ENCODE data around the gene CLIC3. TPM values are rescaled to one million over a fixed set of nuclear protein-coding genes. Genes with fewer than 3 reads are reported as not detected.

CLIC3 gene
- polyA plus RNA-seq, 2 donors = 351 to 474 TPM

GRCh38 chr9:136984464-136985026, 11.8 kb downstream of the CLIC3 start:
- no peak overlapping the region for H3K27ac ChIP-seq (ENCODE audit: low read depth in 2 of 2, low read length in 1 of 2)
- 50 to 55% methylated on average over 27 to 29 of the region's 29 CpGs for WGBS, 2 donors
- H3K36me3 ChIP-seq (ENCODE audit: control insufficient read depth in 2 of 2, insufficient read depth in 2 of 2, low read length in 1 of 2) = no peaks in the 10 kb centered on the region
- no peaks in the 10 kb centered on the region for H3K9me3 ChIP-seq (ENCODE audit: control insufficient read depth in 2 of 2, insufficient read depth in 1 of 2, low read depth in 1 of 2, low read length in 1 of 2)
- no peak overlapping the region for H3K4me3 ChIP-seq (ENCODE audit: low read depth in 1 of 2, low read length in 2 of 2)
- H3K4me1 ChIP-seq (ENCODE audit: control insufficient read depth in 2 of 2, insufficient read depth in 2 of 2, low read length in 1 of 2) = peaks cover 0 to 2% of the 10 kb centered on the region in 2 donors
- no peaks in the 10 kb centered on the region for H3K27me3 ChIP-seq (ENCODE audit: control insufficient read depth in 1 of 2, insufficient read depth in 2 of 2, low read length in 2 of 2)

- WGBS, 2 donors = 78 to 82% methylated on average over 11 of the region's 11 CpGs
- H3K27ac ChIP-seq (ENCODE audit: low read depth in 2 of 2, low read length in 1 of 2) = no peak overlapping the region
- no peaks in the 10 kb centered on the region for H3K27me3 ChIP-seq (ENCODE audit: control insufficient read depth in 1 of 2, insufficient read depth in 2 of 2, low read length in 2 of 2)
Measured at GRCh38 chr9:136983656-136984314, 12.6 kb downstream of the CLIC3 start.

GRCh38 chr9:136983167-136983566, 13.2 kb downstream of the CLIC3 start:
- Histone ChIP-seq H3K27ac (ENCODE audit: low read depth in 2 of 2, low read length in 1 of 2) (no peak overlapping the region), H3K9me3 (ENCODE audit: control insufficient read depth in 2 of 2, insufficient read depth in 1 of 2, low read depth in 1 of 2, low read length in 1 of 2) (no peaks in the 10 kb centered on the region), H3K4me1 (ENCODE audit: control insufficient read depth in 2 of 2, insufficient read depth in 2 of 2, low read length in 1 of 2) (peaks cover 0 to 2% of the 10 kb centered on the region in 2 donors), H3K36me3 (ENCODE audit: control insufficient read depth in 2 of 2, insufficient read depth in 2 of 2, low read length in 1 of 2) (no peaks in the 10 kb centered on the region), H3K4me3 (ENCODE audit: low read depth in 1 of 2, low read length in 2 of 2) (no peak overlapping the region), H3K27me3 (ENCODE audit: control insufficient read depth in 1 of 2, insufficient read depth in 2 of 2, low read length in 2 of 2) (no peaks in the 10 kb centered on the region)
- 83 to 85% methylated on average over 9 of the region's 9 CpGs for WGBS, 2 donors

More at GRCh38 chr9:136983656-136984314, 12.6 kb downstream of the CLIC3 start:
- Histone ChIP-seq H3K36me3 (ENCODE audit: control insufficient read depth in 2 of 2, insufficient read depth in 2 of 2, low read length in 1 of 2) (no peaks in the 10 kb centered on the region), H3K9me3 (ENCODE audit: control insufficient read depth in 2 of 2, insufficient read depth in 1 of 2, low read depth in 1 of 2, low read length in 1 of 2) (no peaks in the 10 kb centered on the region), H3K4me3 (ENCODE audit: low read depth in 1 of 2, low read length in 2 of 2) (no peak overlapping the region), H3K4me1 (ENCODE audit: control insufficient read depth in 2 of 2, insufficient read depth in 2 of 2, low read length in 1 of 2) (peaks cover 0 to 2% of the 10 kb centered on the region in 2 donors)

GRCh38 chr9:136982232-136983051, 13.9 kb downstream of the CLIC3 start, which contains the start of gene LCNL1:
LCNL1 (plus strand) TSS chr9:136982993; CDS start chr9:136983587, 594 bp downstream.
- no peaks in the 10 kb centered on the region for H3K9me3 ChIP-seq (ENCODE audit: control insufficient read depth in 2 of 2, insufficient read depth in 1 of 2, low read depth in 1 of 2, low read length in 1 of 2)
- H3K4me3 ChIP-seq (ENCODE audit: low read depth in 1 of 2, low read length in 2 of 2) = no peak within 1 kb of the TSS
- no peak within 1 kb of the TSS for H3K27ac ChIP-seq (ENCODE audit: low read depth in 2 of 2, low read length in 1 of 2)
- WGBS, 2 donors = 68 to 75% methylated on average over 17 to 18 of the region's 18 CpGs
- H3K4me1 ChIP-seq (ENCODE audit: control insufficient read depth in 2 of 2, insufficient read depth in 2 of 2, low read length in 1 of 2) = peaks cover 0 to 2% of the 10 kb centered on the region in 2 donors
- H3K36me3 ChIP-seq (ENCODE audit: control insufficient read depth in 2 of 2, insufficient read depth in 2 of 2, low read length in 1 of 2) = no peaks in the 10 kb centered on the region
- no peaks in the 10 kb centered on the region for H3K27me3 ChIP-seq (ENCODE audit: control insufficient read depth in 1 of 2, insufficient read depth in 2 of 2, low read length in 2 of 2)

- Histone ChIP-seq H3K27ac (ENCODE audit: low read depth in 2 of 2, low read length in 1 of 2) (no peak overlapping the region), H3K4me1 (ENCODE audit: control insufficient read depth in 2 of 2, insufficient read depth in 2 of 2, low read length in 1 of 2) (peaks cover 0 to 2% of the 10 kb centered on the region in 2 donors), H3K9me3 (ENCODE audit: control insufficient read depth in 2 of 2, insufficient read depth in 1 of 2, low read depth in 1 of 2, low read length in 1 of 2) (no peaks in the 10 kb centered on the region), H3K27me3 (ENCODE audit: control insufficient read depth in 1 of 2, insufficient read depth in 2 of 2, low read length in 2 of 2) (no peaks in the 10 kb centered on the region), H3K4me3 (ENCODE audit: low read depth in 1 of 2, low read length in 2 of 2) (no peak overlapping the region), H3K36me3 (ENCODE audit: control insufficient read depth in 2 of 2, insufficient read depth in 2 of 2, low read length in 1 of 2) (no peaks in the 10 kb centered on the region)
- WGBS, 2 donors = 69 to 73% methylated on average over 17 of the region's 17 CpGs
Measured at GRCh38 chr9:136981588-136982231, 14.7 kb downstream of the CLIC3 start.

- peaks cover 0 to 2% of the 10 kb centered on the region in 2 donors for H3K4me1 ChIP-seq (ENCODE audit: control insufficient read depth in 2 of 2, insufficient read depth in 2 of 2, low read length in 1 of 2)
- no peak overlapping the region for H3K27ac ChIP-seq (ENCODE audit: low read depth in 2 of 2, low read length in 1 of 2)
- H3K27me3 ChIP-seq (ENCODE audit: control insufficient read depth in 1 of 2, insufficient read depth in 2 of 2, low read length in 2 of 2) = no peaks in the 10 kb centered on the region
- no peaks in the 10 kb centered on the region for H3K36me3 ChIP-seq (ENCODE audit: control insufficient read depth in 2 of 2, insufficient read depth in 2 of 2, low read length in 1 of 2)
- no peak overlapping the region for H3K4me3 ChIP-seq (ENCODE audit: low read depth in 1 of 2, low read length in 2 of 2)
- H3K9me3 ChIP-seq (ENCODE audit: control insufficient read depth in 2 of 2, insufficient read depth in 1 of 2, low read depth in 1 of 2, low read length in 1 of 2) = no peaks in the 10 kb centered on the region
- 86% methylated on average over 16 of the region's 16 CpGs for WGBS, 2 donors
Measured at GRCh38 chr9:136980669-136981478, 15.5 kb downstream of the CLIC3 start.

- no peaks in the 10 kb centered on the region for H3K36me3 ChIP-seq (ENCODE audit: control insufficient read depth in 2 of 2, insufficient read depth in 2 of 2, low read length in 1 of 2)
- peaks cover 2 to 10% of the 10 kb centered on the region in 2 donors for H3K4me1 ChIP-seq (ENCODE audit: control insufficient read depth in 2 of 2, insufficient read depth in 2 of 2, low read length in 1 of 2)
- no peak overlapping the region for H3K4me3 ChIP-seq (ENCODE audit: low read depth in 1 of 2, low read length in 2 of 2)
- no peaks in the 10 kb centered on the region for H3K9me3 ChIP-seq (ENCODE audit: control insufficient read depth in 2 of 2, insufficient read depth in 1 of 2, low read depth in 1 of 2, low read length in 1 of 2)
- no peak overlapping the region for H3K27ac ChIP-seq (ENCODE audit: low read depth in 2 of 2, low read length in 1 of 2)
- WGBS, 2 donors = 87 to 88% methylated on average over 26 of the region's 26 CpGs
- no peaks in the 10 kb centered on the region for H3K27me3 ChIP-seq (ENCODE audit: control insufficient read depth in 1 of 2, insufficient read depth in 2 of 2, low read length in 2 of 2)
Measured at GRCh38 chr9:136979769-136980587, 16.4 kb downstream of the CLIC3 start.

GRCh38 chr9:136978865-136979544, 17.4 kb downstream of the CLIC3 start:
- no peaks in the 10 kb centered on the region for H3K36me3 ChIP-seq (ENCODE audit: control insufficient read depth in 2 of 2, insufficient read depth in 2 of 2, low read length in 1 of 2)
- peaks cover 2 to 14% of the 10 kb centered on the region in 2 donors for H3K4me1 ChIP-seq (ENCODE audit: control insufficient read depth in 2 of 2, insufficient read depth in 2 of 2, low read length in 1 of 2)
- no peaks in the 10 kb centered on the region for H3K27me3 ChIP-seq (ENCODE audit: control insufficient read depth in 1 of 2, insufficient read depth in 2 of 2, low read length in 2 of 2)
- WGBS, 2 donors = 58 to 73% methylated on average over 27 to 41 of the region's 41 CpGs
- no peaks in the 10 kb centered on the region for H3K9me3 ChIP-seq (ENCODE audit: control insufficient read depth in 2 of 2, insufficient read depth in 1 of 2, low read depth in 1 of 2, low read length in 1 of 2)
- no peak overlapping the region for H3K27ac ChIP-seq (ENCODE audit: low read depth in 2 of 2, low read length in 1 of 2)
- no peak overlapping the region for H3K4me3 ChIP-seq (ENCODE audit: low read depth in 1 of 2, low read length in 2 of 2)

All from esophagus (tissue), 2 donors.